Esophagus squamous epithelium (tissue), 4 donors: Measurements from ENCODE around the gene COL9A1.

Source experiments
- POLR2A ChIP-seq, 4 donors: fragments of 450-650 bp; IDR thresholded peaks; one replicate each; pipeline ENCODE4 v1.6.1; 2017; ENCODE audit warnings: antibody characterized with exemption in 4 of 4, mild to moderate bottlenecking in 4 of 4, moderate library complexity in 3 of 4
- TF ChIP-seq, protein P1 (sequence below), 6 experiments: fragments of 450-650 bp in 4 of 6; fragments of 200-600 bp in 2 of 6; sonication (generic) in 2 of 6; IDR thresholded peaks; one replicate each; pipeline ENCODE4 v1.5.1; 2016 to 2019; ENCODE audit warnings: antibody characterized with exemption in 6 of 6, mild to moderate bottlenecking in 4 of 6, moderate library complexity in 4 of 6

DNA sequence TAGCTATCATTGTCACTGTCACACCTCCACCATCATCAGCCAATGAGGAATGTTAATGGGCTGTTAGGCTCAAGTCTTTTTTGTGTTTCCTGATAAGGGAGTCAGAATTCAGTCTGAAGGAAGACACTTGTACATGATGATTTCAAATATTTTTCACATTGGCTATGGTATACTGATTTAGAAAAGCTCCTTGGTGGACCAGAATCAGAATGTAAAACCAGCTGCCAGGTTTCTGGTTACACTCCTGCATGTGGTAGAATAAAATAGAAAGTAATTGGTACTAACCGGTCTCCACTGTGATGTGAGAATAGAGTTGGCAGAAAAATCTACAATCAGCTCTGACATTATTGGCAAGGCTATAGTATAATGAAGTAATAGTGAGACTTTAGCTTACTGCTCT, 10.7 kb downstream of the COL9A1 start:
- no peak for TF ChIP-seq POLR2A (IDR thresholded peaks at IDR 0.05)
- TF ChIP-seq, protein P1, sequence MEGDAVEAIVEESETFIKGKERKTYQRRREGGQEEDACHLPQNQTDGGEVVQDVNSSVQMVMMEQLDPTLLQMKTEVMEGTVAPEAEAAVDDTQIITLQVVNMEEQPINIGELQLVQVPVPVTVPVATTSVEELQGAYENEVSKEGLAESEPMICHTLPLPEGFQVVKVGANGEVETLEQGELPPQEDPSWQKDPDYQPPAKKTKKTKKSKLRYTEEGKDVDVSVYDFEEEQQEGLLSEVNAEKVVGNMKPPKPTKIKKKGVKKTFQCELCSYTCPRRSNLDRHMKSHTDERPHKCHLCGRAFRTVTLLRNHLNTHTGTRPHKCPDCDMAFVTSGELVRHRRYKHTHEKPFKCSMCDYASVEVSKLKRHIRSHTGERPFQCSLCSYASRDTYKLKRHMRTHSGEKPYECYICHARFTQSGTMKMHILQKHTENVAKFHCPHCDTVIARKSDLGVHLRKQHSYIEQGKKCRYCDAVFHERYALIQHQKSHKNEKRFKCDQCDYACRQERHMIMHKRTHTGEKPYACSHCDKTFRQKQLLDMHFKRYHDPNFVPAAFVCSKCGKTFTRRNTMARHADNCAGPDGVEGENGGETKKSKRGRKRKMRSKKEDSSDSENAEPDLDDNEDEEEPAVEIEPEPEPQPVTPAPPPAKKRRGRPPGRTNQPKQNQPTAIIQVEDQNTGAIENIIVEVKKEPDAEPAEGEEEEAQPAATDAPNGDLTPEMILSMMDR (IDR thresholded peaks at IDR 0.05): no peak
